SH-SY5Y (cell line): Measurements from ENCODE around the gene HRAS.

Source experiments
- GATA2 ChIP-seq: IDR thresholded peaks from 2 replicates; pipeline ENCODE4 v1.6.1; 2011; ENCODE audit warnings: mild to moderate bottlenecking, low read depth, low read length
- GATA3 ChIP-seq: IDR thresholded peaks from 2 replicates; pipeline ENCODE4 v1.6.1; 2011; ENCODE audit warnings: low read depth, mild to moderate bottlenecking, low read length, moderate library complexity

DNA sequence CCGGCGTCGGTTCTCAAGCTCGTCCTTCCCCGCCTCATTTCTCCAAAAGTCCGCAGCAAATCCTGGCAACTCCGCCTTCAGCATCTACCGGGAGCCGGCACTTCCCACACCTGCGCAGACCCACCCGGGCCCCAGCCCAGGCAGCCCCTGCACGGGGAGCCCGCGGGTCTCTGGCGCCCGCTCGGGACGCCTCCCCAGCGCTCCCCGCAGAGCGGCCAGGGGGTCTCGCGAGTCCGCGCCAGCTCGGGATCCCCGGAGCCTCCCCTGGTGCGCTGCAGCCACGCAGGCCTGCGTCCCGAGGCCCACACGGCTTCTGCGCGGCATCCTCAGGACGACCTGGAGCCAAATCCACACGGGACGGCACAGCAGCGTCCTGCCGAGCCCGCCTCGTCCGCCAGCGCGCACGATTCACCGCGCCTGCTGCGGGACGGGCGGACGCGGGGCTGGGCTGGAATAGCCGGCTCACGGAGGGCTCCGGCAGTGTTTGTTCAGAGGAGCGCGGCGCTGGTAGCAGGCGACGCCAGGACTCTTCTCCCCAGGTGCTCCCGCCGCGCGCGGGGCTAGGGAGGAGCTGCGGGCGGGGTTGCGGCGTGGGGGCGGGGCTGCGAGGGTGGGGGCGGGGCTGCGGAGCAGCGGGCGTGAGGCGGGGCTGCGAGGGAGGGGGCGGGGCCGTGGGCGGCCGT, 40.1 kb upstream of the HRAS start:
- TF ChIP-seq GATA2 (no peak), GATA3 (no peak)
